Nephron (organoid): ENCODE results near the gene TJP1.

Experiments used
- H3K27ac Mint-ChIP-seq, 3 experiments: 2 replicates each; pipeline ENCODE4 v1.8.0; 2020; ENCODE audit warnings: mixed read lengths in 3 of 3, mild to moderate bottlenecking in 2 of 3, moderate library complexity in 1 of 3
- H3K27me3 Mint-ChIP-seq: 2 replicates; pipeline ENCODE4 v1.8.0; 2021; ENCODE audit warnings: low read depth, mild to moderate bottlenecking, moderate library complexity, mixed read lengths
- H3K36me3 Mint-ChIP-seq: 2 replicates; pipeline ENCODE4 v1.8.0; 2020; ENCODE audit warnings: low read depth, mixed read lengths
- H3K4me1 Mint-ChIP-seq: 2 replicates; pipeline ENCODE4 v1.8.0; 2020; ENCODE audit warnings: mixed read lengths
- H3K4me3 Mint-ChIP-seq, 3 experiments: 2 replicates each; pipeline ENCODE4 v1.8.0; 2020; ENCODE audit warnings: mild to moderate bottlenecking in 3 of 3, mixed read lengths in 3 of 3, moderate library complexity in 2 of 3
- H3K9me3 Mint-ChIP-seq: 2 replicates; pipeline ENCODE4 v1.8.0; 2020; ENCODE audit warnings: mixed read lengths
- TF ChIP-seq, protein P1 (sequence below), 3 experiments: fragments of 200-600 bp; sonication (generic); IDR thresholded peaks; one replicate each; pipeline ENCODE4 v1.5.0; 2021; ENCODE audit warnings: antibody characterized with exemption in 3 of 3; ENCODE audit not compliant: unreplicated experiment in 3 of 3

Gene TJP1

DNA sequence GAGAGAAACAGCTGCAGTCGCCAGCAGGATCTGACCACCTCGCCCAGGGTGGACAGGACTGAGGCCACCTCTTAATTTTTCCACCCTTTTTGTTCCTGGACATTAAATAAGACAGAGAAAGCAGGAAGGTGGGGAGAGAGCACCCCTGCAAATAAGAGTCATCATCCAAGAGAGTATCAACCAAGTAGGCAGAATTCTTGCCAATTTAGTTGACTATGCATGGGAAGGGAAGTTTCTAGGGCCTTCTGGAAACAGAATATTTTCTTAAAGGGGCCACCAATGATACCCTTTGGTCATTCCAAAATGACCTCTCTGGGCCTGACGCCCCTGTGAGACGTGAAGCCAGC lies 136.2 kb downstream of the TJP1 start:
- peaks cover 6% of the 10 kb centered on the region for H3K27me3 Mint-ChIP-seq
- peaks cover 8% of the 10 kb centered on the region for H3K4me1 Mint-ChIP-seq
- H3K9me3 Mint-ChIP-seq: peaks cover 2% of the 10 kb centered on the region
- H3K4me3 Mint-ChIP-seq: no peak overlapping the region
- H3K36me3 Mint-ChIP-seq: no peaks in the 10 kb centered on the region
- TF ChIP-seq, protein P1, sequence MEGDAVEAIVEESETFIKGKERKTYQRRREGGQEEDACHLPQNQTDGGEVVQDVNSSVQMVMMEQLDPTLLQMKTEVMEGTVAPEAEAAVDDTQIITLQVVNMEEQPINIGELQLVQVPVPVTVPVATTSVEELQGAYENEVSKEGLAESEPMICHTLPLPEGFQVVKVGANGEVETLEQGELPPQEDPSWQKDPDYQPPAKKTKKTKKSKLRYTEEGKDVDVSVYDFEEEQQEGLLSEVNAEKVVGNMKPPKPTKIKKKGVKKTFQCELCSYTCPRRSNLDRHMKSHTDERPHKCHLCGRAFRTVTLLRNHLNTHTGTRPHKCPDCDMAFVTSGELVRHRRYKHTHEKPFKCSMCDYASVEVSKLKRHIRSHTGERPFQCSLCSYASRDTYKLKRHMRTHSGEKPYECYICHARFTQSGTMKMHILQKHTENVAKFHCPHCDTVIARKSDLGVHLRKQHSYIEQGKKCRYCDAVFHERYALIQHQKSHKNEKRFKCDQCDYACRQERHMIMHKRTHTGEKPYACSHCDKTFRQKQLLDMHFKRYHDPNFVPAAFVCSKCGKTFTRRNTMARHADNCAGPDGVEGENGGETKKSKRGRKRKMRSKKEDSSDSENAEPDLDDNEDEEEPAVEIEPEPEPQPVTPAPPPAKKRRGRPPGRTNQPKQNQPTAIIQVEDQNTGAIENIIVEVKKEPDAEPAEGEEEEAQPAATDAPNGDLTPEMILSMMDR (IDR thresholded peaks at IDR 0.05; ENCODE audit: unreplicated experiment in 3 of 3): no peak
- H3K27ac Mint-ChIP-seq: no peak overlapping the region

DNA sequence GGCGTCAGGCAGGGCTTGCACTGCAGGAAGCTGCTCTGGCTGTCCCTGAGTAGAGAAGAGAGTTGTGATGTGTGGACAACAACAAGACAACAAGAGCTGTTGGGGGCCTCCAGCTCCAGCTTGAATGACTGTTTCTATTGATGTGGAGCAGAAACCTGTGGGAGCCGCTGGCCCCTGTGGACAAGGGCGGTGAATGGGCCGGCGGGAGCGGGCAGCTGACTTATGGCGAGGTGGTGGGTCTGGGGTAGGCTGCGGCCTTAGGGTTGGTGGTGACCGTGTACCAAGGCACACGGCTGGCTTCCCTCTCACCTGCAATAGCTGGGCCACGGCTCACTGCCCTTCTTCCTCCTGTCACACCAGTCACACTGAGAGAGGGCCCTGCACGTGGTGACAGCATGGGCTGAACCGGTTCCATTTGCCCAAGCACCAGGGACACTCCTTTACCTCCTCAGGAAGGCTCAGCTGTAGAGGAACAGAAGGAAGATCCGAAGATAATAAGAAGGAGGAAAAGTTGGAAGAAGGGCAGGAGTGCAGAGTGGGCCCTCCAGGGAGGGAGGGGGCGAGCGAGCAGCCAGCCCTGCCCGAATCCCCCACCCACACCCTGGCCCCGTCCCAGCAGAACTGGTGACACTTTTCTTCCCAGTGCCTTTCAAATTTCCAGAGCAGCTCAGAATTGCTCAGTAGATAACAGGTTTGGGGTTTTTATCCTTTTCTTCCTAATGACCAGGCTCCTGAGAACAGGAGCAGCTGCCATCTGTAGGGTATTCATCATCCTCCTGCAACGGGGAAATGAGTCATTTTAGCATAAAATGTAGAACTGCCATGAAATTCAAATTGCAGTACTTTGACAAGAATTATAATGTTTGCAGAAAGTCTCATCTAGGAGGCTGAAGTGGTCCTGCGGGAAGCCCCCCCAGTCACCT lies 136.9 kb downstream of the TJP1 start:
- Mint-ChIP-seq H3K4me1 (peaks cover 8% of the 10 kb centered on the region), H3K9me3 (peaks cover 2% of the 10 kb centered on the region), H3K27ac (no peak overlapping the region), H3K27me3 (peaks cover 8% of the 10 kb centered on the region), H3K36me3 (no peaks in the 10 kb centered on the region), H3K4me3 (no peak overlapping the region)
- TF ChIP-seq, protein P1 (IDR thresholded peaks at IDR 0.05; ENCODE audit: unreplicated experiment in 3 of 3): no peak

DNA sequence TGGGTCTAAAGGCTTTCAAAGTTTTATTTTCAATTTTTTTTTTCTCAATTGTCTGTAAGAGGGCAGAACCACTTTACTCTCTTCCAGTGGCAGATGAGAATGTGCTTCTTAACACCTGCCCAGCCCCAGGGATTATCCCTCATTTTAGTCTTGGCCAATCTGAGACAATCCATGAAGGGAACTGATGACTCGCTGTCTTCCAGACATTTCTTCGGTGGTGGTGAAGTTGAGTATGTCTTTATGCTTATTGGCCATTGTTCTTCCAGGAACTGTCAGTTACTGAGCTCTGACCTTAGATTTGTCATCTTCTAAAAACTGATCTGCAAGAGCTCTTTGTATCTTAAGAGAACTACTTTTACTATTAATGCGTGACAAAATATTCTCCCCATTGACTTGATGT lies 139.5 kb downstream of the TJP1 start:
- peaks cover 2% of the 10 kb centered on the region for H3K9me3 Mint-ChIP-seq
- no peak overlapping the region for H3K27ac Mint-ChIP-seq
- H3K36me3 Mint-ChIP-seq: no peaks in the 10 kb centered on the region
- H3K4me3 Mint-ChIP-seq: no peak overlapping the region
- H3K27me3 Mint-ChIP-seq: peaks cover 17% of the 10 kb centered on the region
- peaks cover 8% of the 10 kb centered on the region for H3K4me1 Mint-ChIP-seq
- TF ChIP-seq, protein P1 (IDR thresholded peaks at IDR 0.05; ENCODE audit: unreplicated experiment in 3 of 3): no peak

DNA sequence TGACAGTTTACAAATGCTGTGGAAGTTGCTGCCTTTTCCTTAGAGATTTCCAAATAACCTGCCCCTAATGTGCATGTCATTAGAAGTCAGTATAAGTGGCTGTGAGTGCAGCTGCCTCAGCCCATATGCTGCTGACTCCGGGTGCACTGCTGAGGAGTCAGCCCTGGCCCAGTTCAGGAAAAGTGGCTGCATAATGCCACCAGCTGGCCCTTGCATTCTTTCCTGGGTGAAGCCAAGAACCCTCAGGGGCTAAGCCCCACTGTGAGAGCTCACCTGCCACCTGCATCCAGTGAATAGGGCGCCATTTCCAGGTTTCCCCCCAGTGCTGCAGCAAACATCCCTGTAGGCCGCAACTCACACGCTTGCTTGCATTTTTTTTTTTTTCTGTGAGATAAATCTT lies 139.9 kb downstream of the TJP1 start:
- H3K27me3 Mint-ChIP-seq: peaks cover 21% of the 10 kb centered on the region
- peaks cover 2% of the 10 kb centered on the region for H3K36me3 Mint-ChIP-seq
- H3K9me3 Mint-ChIP-seq: peaks cover 2% of the 10 kb centered on the region
- peaks cover 10% of the 10 kb centered on the region for H3K4me1 Mint-ChIP-seq
- H3K27ac Mint-ChIP-seq: no peak overlapping the region
- no peak overlapping the region for H3K4me3 Mint-ChIP-seq
- TF ChIP-seq, protein P1 (IDR thresholded peaks at IDR 0.05; ENCODE audit: unreplicated experiment in 3 of 3): no peak

DNA sequence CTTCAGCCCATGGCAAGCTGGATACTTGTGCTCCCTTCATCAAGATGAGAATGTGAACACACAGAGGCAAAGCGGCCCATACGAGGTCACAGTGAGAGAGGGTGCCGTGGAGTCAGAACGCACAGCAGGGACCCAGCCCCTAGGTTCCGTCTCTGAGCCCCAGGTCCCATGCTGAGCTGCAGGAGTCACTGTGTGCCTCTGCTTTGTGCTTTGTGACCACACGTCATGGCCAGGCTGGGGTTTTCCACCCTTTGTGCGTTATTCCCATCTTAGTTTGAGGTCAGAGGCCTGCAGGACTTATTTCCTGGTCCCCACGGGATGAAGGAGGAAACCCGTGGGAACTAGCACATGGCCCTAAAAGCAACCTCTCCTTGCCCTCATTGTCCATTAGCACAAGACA lies 140.3 kb downstream of the TJP1 start:
- TF ChIP-seq, protein P1 (IDR thresholded peaks at IDR 0.05; ENCODE audit: unreplicated experiment in 3 of 3): no peak

More for the DNA sequence above, 140.3 kb downstream of the TJP1 start:
- H3K9me3 Mint-ChIP-seq: peaks cover 2% of the 10 kb centered on the region
- peaks cover 26% of the 10 kb centered on the region for H3K27me3 Mint-ChIP-seq
- peaks cover 3% of the 10 kb centered on the region for H3K36me3 Mint-ChIP-seq
- H3K27ac Mint-ChIP-seq: no peak overlapping the region
- peaks cover 14% of the 10 kb centered on the region for H3K4me1 Mint-ChIP-seq
- no peak overlapping the region for H3K4me3 Mint-ChIP-seq
